ENCODE results near the gene SRGAP1. TPM values are rescaled to one million over a fixed set of nuclear protein-coding genes. Genes with fewer than 3 reads are reported as not detected.

Gene SRGAP1
- polyA plus RNA-seq, 1 donor (not counting 4 experiments of a cell fraction or from before 2014, with no cell fraction given): 4.5 TPM

- FAIRE-seq (no peak), DNase-seq (ENCODE audit: low read depth, low spot score) (no peak)
- Histone ChIP-seq H3K79me2 (ENCODE audit: control insufficient read depth, insufficient read depth, low read length) (no peaks in the 10 kb centered on the region), H3K9me1 (ENCODE audit: control insufficient read depth, extremely low read depth, insufficient read depth, low read length) (no peaks in the 10 kb centered on the region), H3K4me2 (ENCODE audit: control insufficient read depth, extremely low read depth, insufficient read depth, low read depth, low read length) (no peak overlapping the region), H3K27ac (ENCODE audit: control insufficient read depth, insufficient read depth, low read length) (no peak overlapping the region), H2AFZ (ENCODE audit: control insufficient read depth, low read length) (no peak overlapping the region), H3K36me3 (ENCODE audit: control insufficient read depth in 2 of 2, extremely low read depth in 1 of 2, insufficient read depth in 2 of 2, low read length in 2 of 2) (no peaks in the 10 kb centered on the region), H3K27me3 (ENCODE audit: control insufficient read depth, extremely low read depth, insufficient read depth, low read length) (no peaks in the 10 kb centered on the region), H3K4me1 (ENCODE audit: control insufficient read depth, extremely low read depth, insufficient read depth, low read length) (no peaks in the 10 kb centered on the region), H3K9me3 (ENCODE audit: control insufficient read depth, low read depth, low read length) (no peaks in the 10 kb centered on the region), H3K9ac (ENCODE audit: control insufficient read depth, extremely low read depth, insufficient read depth, low read length) (no peak overlapping the region), H3K4me3 (ENCODE audit: control insufficient read depth in 2 of 3, extremely low read depth in 1 of 3, insufficient read depth in 2 of 3, low read depth in 1 of 3, low read length in 3 of 3) (no peak overlapping the region), H4K20me1 (ENCODE audit: control insufficient read depth, extremely low read depth, insufficient read depth, low read length) (no peaks in the 10 kb centered on the region)
- dilution Hi-C loops (cut with MboI; ENCODE audit: extremely low pct_ligation_motif_present, low sequenced_read_pairs): no loop called here
- TF ChIP-seq CTCF (optimal IDR thresholded peaks at IDR 0.05 in 1 of 3, IDR thresholded peaks at IDR 0.05 in 1 of 3, conservative IDR thresholded peaks at IDR 0.05 in 1 of 3; ENCODE audit: extremely low read depth in 1 of 3, insufficient read depth in 2 of 3, low read length in 3 of 3): no peak
- TF ChIP-seq EZH2 (IDR thresholded peaks at IDR 0.05; ENCODE audit: low read length): no peak
Measured at GRCh38 chr12:64203036-64203435, 358.5 kb downstream of the SRGAP1 start.

- H3K9me1 ChIP-seq (ENCODE audit: control insufficient read depth, extremely low read depth, insufficient read depth, low read length): no peaks in the 10 kb centered on the region
- H3K9ac ChIP-seq (ENCODE audit: control insufficient read depth, extremely low read depth, insufficient read depth, low read length): no peak overlapping the region
- no peaks in the 10 kb centered on the region for H3K36me3 ChIP-seq (ENCODE audit: control insufficient read depth in 2 of 2, extremely low read depth in 1 of 2, insufficient read depth in 2 of 2, low read length in 2 of 2)
- FAIRE-seq (no peak), DNase-seq (ENCODE audit: low read depth, low spot score) (no peak)
- no peaks in the 10 kb centered on the region for H3K79me2 ChIP-seq (ENCODE audit: control insufficient read depth, insufficient read depth, low read length)
- no peaks in the 10 kb centered on the region for H4K20me1 ChIP-seq (ENCODE audit: control insufficient read depth, extremely low read depth, insufficient read depth, low read length)
- H3K4me2 ChIP-seq (ENCODE audit: control insufficient read depth, extremely low read depth, insufficient read depth, low read depth, low read length): no peak overlapping the region
- H3K27me3 ChIP-seq (ENCODE audit: control insufficient read depth, extremely low read depth, insufficient read depth, low read length): no peaks in the 10 kb centered on the region
- no peak overlapping the region for H3K4me3 ChIP-seq (ENCODE audit: control insufficient read depth in 2 of 3, extremely low read depth in 1 of 3, insufficient read depth in 2 of 3, low read depth in 1 of 3, low read length in 3 of 3)
- no peak overlapping the region for H2AFZ ChIP-seq (ENCODE audit: control insufficient read depth, low read length)
- no peaks in the 10 kb centered on the region for H3K9me3 ChIP-seq (ENCODE audit: control insufficient read depth, low read depth, low read length)
- TF ChIP-seq EZH2 (IDR thresholded peaks at IDR 0.05; ENCODE audit: low read length) (no peak), CTCF (optimal IDR thresholded peaks at IDR 0.05 in 1 of 3, IDR thresholded peaks at IDR 0.05 in 1 of 3, conservative IDR thresholded peaks at IDR 0.05 in 1 of 3; ENCODE audit: extremely low read depth in 1 of 3, insufficient read depth in 2 of 3, low read length in 3 of 3) (no peak)
- no peak overlapping the region for H3K27ac ChIP-seq (ENCODE audit: control insufficient read depth, insufficient read depth, low read length)
- dilution Hi-C loops (cut with MboI; ENCODE audit: extremely low pct_ligation_motif_present, low sequenced_read_pairs): no loop called here
- H3K4me1 ChIP-seq (ENCODE audit: control insufficient read depth, extremely low read depth, insufficient read depth, low read length): no peaks in the 10 kb centered on the region
Measured at GRCh38 chr12:64203775-64204174, 359.3 kb downstream of the SRGAP1 start.
